Glutamatergic neuron (in vitro differentiated cells): Measurements from ENCODE around the gene ZNF3. TPM values are rescaled to one million over a fixed set of nuclear protein-coding genes. Genes with fewer than 3 reads are reported as not detected.

Experiments used
- DNase-seq: peaks from one replicate; pipeline ENCODE4 v3.0.0; 2022
- H3K27ac Mint-ChIP-seq: one replicate; pipeline ENCODE4 v1.8.0; 2020; ENCODE audit warnings: mild to moderate bottlenecking, mixed read lengths, inconsistent platforms; ENCODE audit not compliant: unreplicated experiment
- H3K27me3 Mint-ChIP-seq: one replicate; pipeline ENCODE4 v1.8.0; 2020; ENCODE audit warnings: mild to moderate bottlenecking, moderate library complexity, mixed read lengths, inconsistent platforms; ENCODE audit not compliant: unreplicated experiment
- H3K36me3 Mint-ChIP-seq: one replicate; pipeline ENCODE4 v1.8.0; 2020; ENCODE audit warnings: mild to moderate bottlenecking, mixed read lengths, inconsistent platforms; ENCODE audit not compliant: unreplicated experiment
- H3K4me1 Mint-ChIP-seq: one replicate; pipeline ENCODE4 v1.8.0; 2020; ENCODE audit warnings: mild to moderate bottlenecking, low read depth, mixed read lengths, inconsistent platforms; ENCODE audit not compliant: unreplicated experiment
- H3K4me3 Mint-ChIP-seq: one replicate; pipeline ENCODE4 v1.8.0; 2020; ENCODE audit warnings: mild to moderate bottlenecking, mixed read lengths, inconsistent platforms; ENCODE audit not compliant: unreplicated experiment
- H3K9me3 Mint-ChIP-seq: one replicate; pipeline ENCODE4 v1.8.0; 2020; ENCODE audit warnings: mild to moderate bottlenecking, moderate library complexity, mixed read lengths, inconsistent platforms; ENCODE audit not compliant: unreplicated experiment
- total RNA-seq: library from RNA; stranded (reverse); fragmentation: NEBNext Ultra II Directional; extraction: Animal tissue kit (Norgen Biotek cat#: 25700); gene quantifications from one replicate; pipeline ENCODE4 v1.2.1, GENCODE V29; 2021; ENCODE audit not compliant: unreplicated experiment
- TF ChIP-seq, protein P1 (sequence below): fragments of 200-600 bp; sonication (generic); IDR thresholded peaks from one replicate; pipeline ENCODE4 v1.5.0; 2021; ENCODE audit not compliant: partially characterized antibody, unreplicated experiment

The ZNF3 gene
- total RNA-seq, 1 donor from 2014 or later, result 87.9 TPM

DNA sequence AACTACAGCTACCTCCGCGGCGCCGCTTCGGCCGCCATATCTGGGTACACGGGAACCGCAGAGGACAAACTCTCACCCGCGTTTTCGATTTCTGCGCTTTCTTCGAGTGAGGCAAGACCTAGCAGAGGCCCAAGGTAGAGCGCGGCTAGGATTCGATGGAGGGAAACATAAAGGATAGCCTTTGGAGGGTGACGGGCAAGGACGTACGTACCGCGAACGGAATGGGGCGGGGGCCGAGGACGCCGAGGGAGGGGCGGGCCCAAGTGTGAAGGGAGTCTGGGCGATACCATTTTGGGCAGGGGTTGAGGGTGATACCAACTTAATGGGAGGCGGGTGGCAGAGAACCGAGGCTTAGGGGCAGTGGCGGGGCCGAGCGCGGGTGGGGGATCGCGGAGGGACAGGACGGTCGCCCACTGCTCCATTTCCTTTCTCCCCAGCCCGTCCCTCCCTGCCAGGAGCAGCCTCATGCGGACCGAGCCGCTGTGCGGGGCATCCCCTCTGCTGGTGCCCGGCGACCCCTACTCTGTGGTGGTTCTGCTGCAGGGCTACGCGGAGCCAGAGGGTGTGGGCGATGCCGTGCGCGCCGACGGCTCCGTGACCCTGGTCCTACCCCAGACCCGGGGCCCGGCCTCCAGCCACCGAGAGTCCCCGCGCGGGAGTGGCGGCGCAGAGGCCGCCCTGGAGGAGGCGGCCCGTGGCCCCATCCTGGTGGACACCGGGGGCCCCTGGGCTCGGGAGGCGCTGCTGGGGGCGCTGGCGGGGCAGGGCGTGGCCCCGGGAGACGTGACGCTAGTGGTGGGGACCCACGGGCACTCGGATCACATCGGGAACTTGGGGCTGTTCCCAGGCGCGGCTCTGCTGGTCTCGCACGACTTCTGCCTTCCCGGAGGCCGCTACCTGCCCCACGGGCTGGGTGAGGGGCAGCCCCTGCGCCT lies 45.7 kb upstream of the ZNF3 start, which contains the start of gene MBLAC1:
TSS of gene MBLAC1 (plus strand) at position 37 of the 935 bp plus-strand sequence. CDS start at position 466, 429 bp downstream.
- TF ChIP-seq, protein P1, sequence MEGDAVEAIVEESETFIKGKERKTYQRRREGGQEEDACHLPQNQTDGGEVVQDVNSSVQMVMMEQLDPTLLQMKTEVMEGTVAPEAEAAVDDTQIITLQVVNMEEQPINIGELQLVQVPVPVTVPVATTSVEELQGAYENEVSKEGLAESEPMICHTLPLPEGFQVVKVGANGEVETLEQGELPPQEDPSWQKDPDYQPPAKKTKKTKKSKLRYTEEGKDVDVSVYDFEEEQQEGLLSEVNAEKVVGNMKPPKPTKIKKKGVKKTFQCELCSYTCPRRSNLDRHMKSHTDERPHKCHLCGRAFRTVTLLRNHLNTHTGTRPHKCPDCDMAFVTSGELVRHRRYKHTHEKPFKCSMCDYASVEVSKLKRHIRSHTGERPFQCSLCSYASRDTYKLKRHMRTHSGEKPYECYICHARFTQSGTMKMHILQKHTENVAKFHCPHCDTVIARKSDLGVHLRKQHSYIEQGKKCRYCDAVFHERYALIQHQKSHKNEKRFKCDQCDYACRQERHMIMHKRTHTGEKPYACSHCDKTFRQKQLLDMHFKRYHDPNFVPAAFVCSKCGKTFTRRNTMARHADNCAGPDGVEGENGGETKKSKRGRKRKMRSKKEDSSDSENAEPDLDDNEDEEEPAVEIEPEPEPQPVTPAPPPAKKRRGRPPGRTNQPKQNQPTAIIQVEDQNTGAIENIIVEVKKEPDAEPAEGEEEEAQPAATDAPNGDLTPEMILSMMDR, result no peak
- peak; percentile 91 for DNase-seq
- peak within 1 kb of the TSS; percentile 96 for H3K4me3 Mint-ChIP-seq
- no peaks in the 10 kb centered on the region for H3K36me3 Mint-ChIP-seq
- H3K27ac Mint-ChIP-seq, result peak within 1 kb of the TSS; percentile 99
- peaks cover 2% of the 10 kb centered on the region for H3K9me3 Mint-ChIP-seq
- H3K4me1 Mint-ChIP-seq, result no peaks in the 10 kb centered on the region
- peaks cover 7% of the 10 kb centered on the region for H3K27me3 Mint-ChIP-seq

DNA sequence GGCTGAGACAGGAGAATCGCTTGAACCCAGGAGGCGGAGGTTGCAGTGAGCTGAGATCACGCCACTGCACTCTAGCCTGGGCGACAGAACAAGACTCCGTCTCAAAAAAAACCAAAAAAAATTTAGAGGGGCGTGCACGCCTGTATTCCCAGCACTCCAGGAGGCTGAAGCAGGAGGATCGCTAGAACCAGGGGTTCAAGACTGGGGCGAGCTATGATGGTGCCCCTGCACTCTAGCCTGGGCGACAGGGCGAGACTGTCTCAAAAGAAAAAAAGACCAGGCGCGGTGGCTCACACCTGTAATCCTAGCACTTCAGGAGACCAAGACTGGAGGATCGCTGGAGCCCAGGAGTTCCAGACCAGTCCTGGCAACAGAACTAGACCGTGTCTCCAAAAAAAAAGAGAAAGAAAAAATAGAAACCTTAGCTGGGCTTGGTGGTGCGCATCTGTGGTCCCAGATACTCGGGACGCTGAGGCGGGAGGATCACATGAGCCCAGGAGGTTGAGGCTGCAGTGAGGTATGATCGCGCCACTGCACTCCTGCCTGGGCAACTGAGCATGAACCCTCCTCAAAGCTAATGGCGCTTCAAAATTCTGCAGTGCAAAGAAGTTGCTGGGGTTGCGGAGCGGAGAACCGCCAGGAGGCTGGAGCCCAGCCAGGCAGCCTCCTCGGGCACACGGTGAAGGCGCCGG lies 44.9 kb upstream of the ZNF3 start:
- Mint-ChIP-seq H3K4me3 (peak overlapping the region; percentile 96), H3K4me1 (no peaks in the 10 kb centered on the region), H3K36me3 (no peaks in the 10 kb centered on the region), H3K9me3 (peaks cover 4% of the 10 kb centered on the region), H3K27me3 (peaks cover 7% of the 10 kb centered on the region), H3K27ac (peak overlapping the region; percentile 99)
- no peak for DNase-seq
- TF ChIP-seq, protein P1, result no peak

DNA sequence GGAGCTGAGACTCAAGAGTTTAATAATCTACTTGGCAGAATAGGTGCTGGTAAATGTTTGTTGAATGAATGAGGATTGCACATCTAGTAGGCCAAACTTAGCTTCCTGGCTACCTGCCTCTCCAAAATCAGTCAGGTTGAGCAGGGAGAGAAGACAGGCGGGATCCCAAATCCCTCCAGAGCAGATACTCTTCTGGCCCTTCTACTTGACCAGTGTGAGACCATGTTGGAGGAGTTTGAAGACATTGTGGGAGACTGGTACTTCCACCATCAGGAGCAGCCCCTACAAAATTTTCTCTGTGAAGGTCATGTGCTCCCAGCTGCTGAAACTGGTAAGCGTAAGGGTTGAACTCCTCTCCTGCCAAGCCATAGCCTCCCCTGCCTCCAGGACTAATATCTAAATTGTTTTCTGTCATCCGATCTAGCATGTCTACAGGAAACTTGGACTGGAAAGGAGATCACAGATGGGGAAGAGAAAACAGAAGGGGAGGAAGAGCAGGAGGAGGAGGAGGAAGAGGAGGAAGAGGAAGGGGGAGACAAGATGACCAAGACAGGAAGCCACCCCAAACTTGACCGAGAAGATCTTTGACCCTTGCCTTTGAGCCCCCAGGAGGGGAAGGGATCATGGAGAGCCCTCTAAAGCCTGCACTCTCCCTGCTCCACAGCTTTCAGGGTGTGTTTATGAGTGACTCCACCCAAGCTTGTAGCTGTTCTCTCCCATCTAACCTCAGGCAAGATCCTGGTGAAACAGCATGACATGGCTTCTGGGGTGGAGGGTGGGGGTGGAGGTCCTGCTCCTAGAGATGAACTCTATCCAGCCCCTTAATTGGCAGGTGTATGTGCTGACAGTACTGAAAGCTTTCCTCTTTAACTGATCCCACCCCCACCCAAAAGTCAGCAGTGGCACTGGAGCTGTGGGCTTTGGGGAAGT lies 43.0 kb upstream of the ZNF3 start:
- no peak for DNase-seq
- Mint-ChIP-seq H3K36me3 (no peaks in the 10 kb centered on the region), H3K27ac (no peak overlapping the region), H3K27me3 (peaks cover 10% of the 10 kb centered on the region), H3K4me1 (peaks cover 4% of the 10 kb centered on the region), H3K4me3 (no peak overlapping the region), H3K9me3 (peaks cover 8% of the 10 kb centered on the region)
- TF ChIP-seq, protein P1, result no peak

DNA sequence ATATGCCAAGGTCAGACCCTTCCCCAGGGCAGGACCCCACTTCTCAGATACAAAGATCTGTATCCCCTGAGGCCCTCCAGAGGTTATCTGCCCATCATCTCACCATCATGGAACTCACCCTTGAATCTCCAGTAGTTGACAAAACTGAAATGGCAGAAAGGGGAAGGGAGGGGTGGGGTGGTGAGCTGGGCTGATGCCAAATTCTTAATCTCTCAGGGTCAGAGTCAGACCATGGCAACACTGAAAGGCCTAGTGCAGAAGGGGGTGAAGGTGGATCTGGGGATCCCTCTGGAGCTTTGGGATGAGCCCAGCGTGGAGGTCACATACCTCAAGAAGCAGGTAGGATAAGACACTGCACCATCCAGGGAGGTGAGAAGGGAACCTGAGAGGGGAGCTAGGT lies 41.0 kb upstream of the ZNF3 start:
- no peak overlapping the region for H3K27ac Mint-ChIP-seq
- DNase-seq, result no peak
- peaks cover 9% of the 10 kb centered on the region for H3K27me3 Mint-ChIP-seq
- H3K9me3 Mint-ChIP-seq, result peaks cover 13% of the 10 kb centered on the region
- TF ChIP-seq, protein P1, result no peak
- H3K36me3 Mint-ChIP-seq, result no peaks in the 10 kb centered on the region
- H3K4me1 Mint-ChIP-seq, result peaks cover 6% of the 10 kb centered on the region
- H3K4me3 Mint-ChIP-seq, result no peak overlapping the region
